ENCODE measurements around the gene KNSTRN. TPM values are rescaled to one million over a fixed set of nuclear protein-coding genes. Genes with fewer than 3 reads are reported as not detected.

KNSTRN gene
- total and polyA plus RNA-seq, 2 of the 8 experiments (the other 6 are each of a cell fraction or from before 2014, with no cell fraction given), result 25.1 to 79.4 TPM

DNA sequence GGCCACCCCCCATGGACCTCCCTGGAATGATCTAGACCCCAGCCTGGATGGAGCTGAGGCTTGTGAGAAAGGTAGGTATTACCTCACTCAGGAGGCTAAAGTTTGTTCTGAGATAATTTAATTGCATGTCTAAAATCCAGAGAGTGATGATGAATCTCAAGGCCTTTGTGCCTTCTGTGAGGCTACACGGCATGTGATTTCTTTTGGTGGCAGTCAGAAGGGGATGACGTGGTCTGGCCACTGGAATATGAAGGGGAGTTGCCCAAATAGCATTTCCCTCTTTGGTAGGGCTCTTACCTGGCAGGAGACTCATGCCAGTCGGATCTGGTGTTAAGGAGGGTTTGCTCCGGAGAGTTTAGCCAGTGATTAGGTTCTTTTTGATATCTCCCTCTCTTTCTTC, 60.7 kb downstream of the KNSTRN start:
- ChIA-PET POLR2A (ENCODE audit: partially characterized antibody) (interaction anchor here (1.1 to 2.8 kb wide), 10 partner anchors 14 to 321 kb away, joined by 3 to 21 read pairs (median 5); partner anchors contain the start of genes CHST14, GCHFR, IVD and KNSTRN), CTCF (ENCODE audit: partially characterized antibody) (interaction anchor here (0.5 to 3.7 kb wide), 9 partner anchors 8 to 166 kb away, joined by 3 to 24 read pairs (median 6); partner anchors contain the start of gene CHST14)
- peaks cover 5% of the 10 kb centered on the region for H3K23me2 ChIP-seq (ENCODE audit: low read depth, low read length)
- no peak overlapping the region for H2BK12ac ChIP-seq (ENCODE audit: low read depth, low read length)
- peaks cover 33 to 73% of the 10 kb centered on the region in 2 experiments for H3K79me2 ChIP-seq (ENCODE audit: control insufficient read depth in 1 of 2, insufficient read depth in 2 of 2, low read length in 2 of 2)
- no peak overlapping the region for H3K14ac ChIP-seq (ENCODE audit: insufficient read length)
- TF ChIP-seq MAFK (IDR thresholded peaks at IDR 0.05; ENCODE audit: low read depth, low read length) (no peak), POLR2A (IDR thresholded peaks at IDR 0.05; ENCODE audit: control extremely low read depth in 1 of 2, low read depth in 2 of 2, low read length in 2 of 2) (0 out of 3 replicates have a peak, but pooled peaks of 1 of the 2 experiments have one; percentile 32), ASH2L (IDR thresholded peaks at IDR 0.05; ENCODE audit: low read length) (no peak), RBBP5 (IDR thresholded peaks at IDR 0.05; ENCODE audit: borderline replicate concordance, low read depth, low read length) (no peak), FOSL1 (IDR thresholded peaks at IDR 0.05; ENCODE audit: insufficient read depth, low read depth, low read length) (no peak), NRF1 (IDR thresholded peaks at IDR 0.05; ENCODE audit: low read depth, low read length) (no peak), KDM1A (IDR thresholded peaks at IDR 0.05; ENCODE audit: borderline replicate concordance, low read length) (no peak)
- TF ChIP-seq, protein P1, sequence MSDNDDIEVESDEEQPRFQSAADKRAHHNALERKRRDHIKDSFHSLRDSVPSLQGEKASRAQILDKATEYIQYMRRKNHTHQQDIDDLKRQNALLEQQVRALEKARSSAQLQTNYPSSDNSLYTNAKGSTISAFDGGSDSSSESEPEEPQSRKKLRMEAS (IDR thresholded peaks at IDR 0.05), result no peak
- H3K9me3 ChIP-seq (ENCODE audit: insufficient read depth in 2 of 2, low read depth in 1 of 2, low read length in 1 of 2), result no peaks in the 10 kb centered on the region
- no peak overlapping the region for H4K5ac ChIP-seq (ENCODE audit: insufficient read length, low read depth, low read length)
- no peak overlapping the region for H3K18ac ChIP-seq (ENCODE audit: extremely low read depth, low read length)
- H2BK20ac ChIP-seq (ENCODE audit: low read length), result no peak overlapping the region
- FAIRE-seq, result no peak
- H2BK120ac ChIP-seq (replicated peaks; ENCODE audit: low read depth, low read length), result no peak overlapping the region
- no peak overlapping the region for H3K27ac ChIP-seq (ENCODE audit: low read depth, low read length)
- no peak overlapping the region for H3K56ac ChIP-seq (replicated peaks; ENCODE audit: insufficient read length, low read depth, low read length)
- H3K79me1 ChIP-seq (ENCODE audit: low read depth, low read length), result peaks cover 12% of the 10 kb centered on the region; the same call in 1 of the 2 replicates
- H3K23ac ChIP-seq (ENCODE audit: insufficient read length), result no peak overlapping the region
- H2BK5ac ChIP-seq (ENCODE audit: low read depth, low read length), result 0 out of 2 replicates have a peak overlapping the region, but pooled peaks have one; percentile 19
- H3K36me3 ChIP-seq (ENCODE audit: control insufficient read depth in 2 of 4, insufficient read depth in 4 of 4, low read length in 3 of 4), result 0 out of 8 replicates have a peak, but pooled peaks cover 0 to 2% (median 0%) of the 10 kb centered on the region in 4 experiments
- H4K91ac ChIP-seq (replicated peaks; ENCODE audit: insufficient read length, low read length), result no peak overlapping the region
- peaks cover 0 to 4% (median 0%) of the 10 kb centered on the region in 4 experiments; a peak in 1 of 7 replicates for H3K27me3 ChIP-seq (replicated peaks in 1 of 4; ENCODE audit: control insufficient read depth in 3 of 4, extremely low read depth in 1 of 4, insufficient read depth in 3 of 4, low read length in 3 of 4)
- H3K4ac ChIP-seq (replicated peaks; ENCODE audit: insufficient read length, low read depth, low read length), result no peak overlapping the region
- peaks cover 37 to 39% of the 10 kb centered on the region in 2 experiments for H4K20me1 ChIP-seq (replicated peaks in 1 of 2; ENCODE audit: control insufficient read depth in 1 of 2, insufficient read depth in 2 of 2, low read length in 2 of 2)
- H2BK15ac ChIP-seq (ENCODE audit: low read length), result no peak overlapping the region
- WGBS, 2 experiments (ENCODE audit: extremely low coverage in 1 of 2, insufficient coverage in 1 of 2, insufficient read length in 1 of 2, insufficient replicate concordance in 2 of 2, low coverage in 1 of 2, low lambda C conversion rate in 2 of 2, missing lambda C conversion rate in 1 of 2), result 77% methylated on average over 4 of the region's 4 CpGs; no CpG with 5 or more reads in 1 of the 2 experiments
- no peak for DNase-seq (ENCODE audit: low read depth in 1 of 2, low spot score in 2 of 2)
- H4K8ac ChIP-seq (ENCODE audit: extremely low read depth, insufficient read depth, low read length), result no peak overlapping the region; the same call in 1 of the 2 replicates
- 0 out of 2 replicates have a peak overlapping the region, but pooled peaks have one; percentile 54 for H2AK5ac ChIP-seq (ENCODE audit: low read depth, low read length)
- no peak overlapping the region for H2AFZ ChIP-seq (ENCODE audit: low read length)
- H3K4me1 ChIP-seq (replicated peaks in 1 of 4; ENCODE audit: control insufficient read depth in 3 of 4, insufficient read depth in 4 of 4, low read length in 3 of 4), result peaks cover 23 to 39% (median 29%) of the 10 kb centered on the region in 4 experiments
- peak overlapping the region; percentile 36 to 61; a peak in 3 of 4 replicates for H3K4me2 ChIP-seq (ENCODE audit: insufficient read depth in 1 of 2, low read depth in 2 of 2, low read length in 2 of 2)
- peak overlapping the region in 1 of 4 experiments; percentile 84; a peak in 1 of 8 replicates for H3K4me3 ChIP-seq (ENCODE audit: extremely low read depth in 1 of 4, insufficient read depth in 2 of 4, low read depth in 3 of 4, low read length in 4 of 4)
- H3K9ac ChIP-seq (replicated peaks in 1 of 4; ENCODE audit: extremely low read depth in 1 of 4, low read depth in 3 of 4, low read length in 3 of 4), result peak overlapping the region in 1 of 4 experiments; percentile 21; a peak in 1 of 7 replicates

Measured in H1 (cell line).